Effector memory CD8-positive, alpha-beta T cell (primary cell): ENCODE measurements around the gene WLS.

Source experiments
- ATAC-seq: fragments of 150-1000 bp; cut with Tn5 transposase; replicated peaks from 2 replicates; pipeline ENCODE4 v1.10.0; 2021; ENCODE audit warnings: mild to moderate bottlenecking, moderate library complexity
- DNase-seq, 3 experiments: peaks; one replicate each; pipeline ENCODE4 v3.0.0; 2021
- H3K27ac Mint-ChIP-seq, 2 donors: one replicate each; pipeline ENCODE4 v1.8.0; 2022; ENCODE audit warnings: mild to moderate bottlenecking in 2 of 2, mixed read lengths in 2 of 2, moderate library complexity in 2 of 2
- H3K27me3 Mint-ChIP-seq, 2 donors: one replicate each; pipeline ENCODE4 v1.8.0; 2022; ENCODE audit warnings: mixed read lengths in 2 of 2
- H3K36me3 Mint-ChIP-seq: one replicate; pipeline ENCODE4 v1.8.0; 2022; ENCODE audit warnings: mild to moderate bottlenecking, moderate library complexity, mixed read lengths; ENCODE audit not compliant: insufficient read depth
- H3K4me1 Mint-ChIP-seq, 2 donors: one replicate each; pipeline ENCODE4 v1.8.0; 2022; ENCODE audit warnings: low read depth in 2 of 2, mixed read lengths in 2 of 2
- H3K4me3 Mint-ChIP-seq, 2 donors: one replicate each; pipeline ENCODE4 v1.8.0; 2022; ENCODE audit warnings: mild to moderate bottlenecking in 2 of 2, mixed read lengths in 2 of 2, moderate library complexity in 2 of 2
- H3K9me3 Mint-ChIP-seq, 2 donors: one replicate each; pipeline ENCODE4 v1.8.0; 2022; ENCODE audit warnings: mixed read lengths in 2 of 2

WLS gene

DNA sequence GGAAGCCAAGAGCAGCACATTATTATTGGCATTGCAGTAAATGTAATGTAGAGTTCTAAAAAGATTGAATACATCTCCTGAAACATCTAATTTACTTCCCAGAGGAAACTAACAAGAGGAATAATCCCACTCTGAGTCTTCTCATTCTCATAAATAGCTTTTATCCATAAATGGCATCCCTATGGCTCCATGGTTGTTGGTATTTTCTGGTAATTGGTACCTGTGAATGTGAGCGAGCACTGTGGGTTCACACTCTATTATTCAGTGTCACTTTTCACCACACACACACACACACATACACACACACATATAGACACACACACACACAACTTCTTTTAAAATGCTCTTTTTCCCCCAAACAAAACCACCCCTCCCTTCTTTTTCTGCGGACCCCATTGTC lies 4.7 kb upstream of the WLS start:
- Mint-ChIP-seq H3K27ac (no peak overlapping the region), H3K27me3 (peaks cover 25 to 28% of the 10 kb centered on the region in 2 donors), H3K4me3 (no peak overlapping the region), H3K4me1 (no peaks in the 10 kb centered on the region), H3K9me3 (peaks cover 3 to 6% of the 10 kb centered on the region in 2 donors), H3K36me3 (no peaks in the 10 kb centered on the region)
- ATAC-seq (no peak), DNase-seq (no peak)

DNA sequence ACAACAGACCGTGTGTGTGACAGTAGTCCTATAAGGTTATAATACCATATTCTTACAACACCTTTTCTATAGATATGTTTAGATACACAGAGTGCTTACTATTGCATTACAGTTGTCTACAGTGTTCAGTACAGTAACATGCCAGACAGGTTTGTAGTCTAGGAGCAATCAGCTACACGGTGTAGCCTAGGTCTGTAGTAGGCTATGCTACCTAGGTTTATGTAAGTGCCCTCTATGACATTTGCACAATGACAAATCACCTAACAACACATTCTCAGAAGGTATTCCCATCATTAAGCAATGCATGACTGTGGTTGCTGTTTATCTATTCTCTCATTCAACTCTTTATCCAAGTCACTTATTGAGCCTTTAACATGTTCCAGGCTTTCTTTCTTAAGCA lies 1.8 kb upstream of the WLS start:
- H3K4me1 Mint-ChIP-seq = peaks cover 0 to 3% of the 10 kb centered on the region in 2 donors
- H3K27ac Mint-ChIP-seq = no peak overlapping the region
- peaks cover 3 to 6% of the 10 kb centered on the region in 2 donors for H3K9me3 Mint-ChIP-seq
- H3K36me3 Mint-ChIP-seq = no peaks in the 10 kb centered on the region
- peaks cover 44 to 54% of the 10 kb centered on the region in 2 donors for H3K27me3 Mint-ChIP-seq
- no peak overlapping the region for H3K4me3 Mint-ChIP-seq
- no peak for DNase-seq
- no peak for ATAC-seq

DNA sequence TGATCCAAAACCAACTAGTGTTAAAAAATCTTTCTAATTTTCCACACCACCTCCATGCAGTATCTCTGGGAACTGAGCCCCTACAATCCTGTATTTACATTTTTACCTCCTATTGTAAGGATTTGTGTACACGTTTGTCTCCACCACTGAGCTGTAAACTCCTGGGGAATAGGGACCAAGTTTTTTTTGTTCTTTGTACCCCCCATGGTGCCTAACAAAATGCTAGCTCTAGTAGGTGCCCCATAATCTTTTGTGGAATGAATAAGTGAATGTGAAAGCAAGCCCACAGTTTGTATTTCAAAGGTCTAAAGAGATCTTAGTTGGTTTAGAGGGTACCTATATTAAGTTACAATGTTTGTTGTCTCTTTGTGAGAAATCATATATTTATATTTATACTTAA lies 879 bp upstream of the WLS start:
- peaks cover 3 to 6% of the 10 kb centered on the region in 2 donors for H3K9me3 Mint-ChIP-seq
- H3K36me3 Mint-ChIP-seq = no peaks in the 10 kb centered on the region
- H3K27ac Mint-ChIP-seq = no peak overlapping the region
- no peak for ATAC-seq
- peak overlapping the region in 1 of 2 donors; percentile 12 for H3K4me3 Mint-ChIP-seq
- no peak for DNase-seq
- peaks cover 44 to 54% of the 10 kb centered on the region in 2 donors for H3K27me3 Mint-ChIP-seq
- peaks cover 0 to 3% of the 10 kb centered on the region in 2 donors for H3K4me1 Mint-ChIP-seq

DNA sequence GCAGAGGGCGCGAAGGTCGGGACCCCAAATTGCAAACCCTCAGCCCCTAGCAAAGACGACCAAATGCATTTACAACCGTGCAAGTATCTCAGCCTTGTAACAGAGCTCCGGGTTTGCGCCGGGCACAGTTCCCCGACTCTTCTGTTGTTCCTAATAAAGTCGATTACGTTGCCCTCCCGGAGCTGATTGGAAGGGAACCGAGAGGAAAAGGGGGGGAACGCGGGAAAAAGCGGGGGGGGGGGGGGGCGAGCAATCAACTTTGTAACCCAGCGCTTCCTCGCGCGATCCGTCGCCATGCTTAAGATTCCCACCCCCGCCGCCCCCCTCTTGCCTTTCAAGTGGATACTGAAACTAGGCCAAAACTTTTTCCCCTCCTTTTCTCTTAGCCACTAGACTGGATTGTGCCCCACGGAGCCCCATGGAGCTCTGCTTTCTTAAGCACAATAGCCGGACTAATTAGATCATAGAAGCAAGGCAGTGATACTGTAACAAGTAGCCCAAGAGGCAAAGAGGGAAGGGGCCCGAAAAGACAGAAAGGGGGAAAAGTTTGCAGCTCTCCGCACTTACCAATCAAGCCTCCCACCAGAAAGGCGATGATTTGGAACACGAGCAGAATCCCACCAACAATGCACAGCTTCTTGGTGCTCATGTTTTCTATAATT lies 565 bp downstream of the WLS start:
- Mint-ChIP-seq H3K4me3 (no peak overlapping the region), H3K27ac (no peak overlapping the region), H3K36me3 (no peaks in the 10 kb centered on the region), H3K4me1 (peaks cover 0 to 3% of the 10 kb centered on the region in 2 donors), H3K9me3 (peaks cover 3 to 6% of the 10 kb centered on the region in 2 donors), H3K27me3 (peaks cover 44 to 54% of the 10 kb centered on the region in 2 donors)
- DNase-seq = no peak
- no peak for ATAC-seq

DNA sequence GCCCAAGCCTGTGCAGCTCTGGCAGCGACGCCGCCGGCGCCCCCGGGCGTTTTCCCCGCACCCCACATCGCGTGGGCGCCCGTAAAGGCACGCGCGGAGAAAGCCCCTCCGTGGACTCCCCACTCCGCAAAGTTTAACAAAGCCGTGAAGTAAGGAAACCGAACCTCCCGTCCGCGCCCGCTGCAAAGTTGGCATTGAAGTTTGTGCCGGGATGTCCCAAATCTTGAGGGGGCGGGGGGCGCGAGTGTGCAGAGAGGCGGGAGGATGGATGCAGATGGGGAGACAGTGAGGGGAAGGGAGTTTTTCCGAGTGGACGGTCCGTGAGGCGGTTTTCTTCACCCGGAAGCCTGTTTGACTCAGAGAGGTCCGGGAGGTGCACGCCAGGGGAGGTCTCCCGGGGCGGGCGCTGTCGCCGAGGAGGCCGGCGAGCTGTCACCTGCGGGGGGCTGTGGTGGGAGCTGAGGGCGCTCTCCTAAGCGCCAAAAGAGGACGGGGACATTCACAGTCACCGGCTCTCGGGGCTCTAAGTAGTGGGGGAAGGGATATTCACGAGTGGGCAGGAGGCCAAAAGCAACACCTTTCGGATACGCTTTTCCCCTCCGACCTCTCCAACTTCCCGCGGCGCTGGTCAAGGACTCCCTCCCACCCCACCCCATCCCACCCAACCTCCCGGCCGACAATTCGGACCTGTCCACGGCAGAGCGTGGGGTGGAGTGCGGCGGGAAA lies 1.3 kb downstream of the WLS start:
- Mint-ChIP-seq H3K9me3 (peaks cover 3 to 6% of the 10 kb centered on the region in 2 donors), H3K4me1 (peaks cover 0 to 3% of the 10 kb centered on the region in 2 donors), H3K36me3 (no peaks in the 10 kb centered on the region), H3K27me3 (peaks cover 44 to 54% of the 10 kb centered on the region in 2 donors), H3K4me3 (peak overlapping the region in 1 of 2 donors; percentile 55), H3K27ac (no peak overlapping the region)
- ATAC-seq = no peak
- DNase-seq = no peak

DNA sequence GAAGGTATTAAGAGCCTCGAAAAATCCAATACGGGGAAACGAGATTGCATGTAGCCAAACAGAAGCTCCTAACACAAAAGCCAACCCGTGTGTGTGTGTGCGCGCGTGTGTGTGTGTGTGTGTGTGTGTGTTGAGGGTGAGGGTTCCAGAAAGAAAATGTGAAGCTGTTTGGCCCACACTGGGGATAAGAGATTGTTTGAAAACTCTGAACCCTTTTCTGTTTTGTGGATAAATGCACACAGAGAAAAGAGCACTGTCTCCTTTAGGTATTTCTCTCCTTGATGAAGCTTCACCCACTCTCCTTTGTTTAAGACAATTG lies 1.9 kb downstream of the WLS start:
- Mint-ChIP-seq H3K27ac (no peak overlapping the region), H3K27me3 (peaks cover 44 to 54% of the 10 kb centered on the region in 2 donors), H3K4me3 (no peak overlapping the region), H3K4me1 (peaks cover 0 to 3% of the 10 kb centered on the region in 2 donors), H3K9me3 (peaks cover 3 to 6% of the 10 kb centered on the region in 2 donors), H3K36me3 (no peaks in the 10 kb centered on the region)
- DNase-seq (no peak), ATAC-seq (no peak)

DNA sequence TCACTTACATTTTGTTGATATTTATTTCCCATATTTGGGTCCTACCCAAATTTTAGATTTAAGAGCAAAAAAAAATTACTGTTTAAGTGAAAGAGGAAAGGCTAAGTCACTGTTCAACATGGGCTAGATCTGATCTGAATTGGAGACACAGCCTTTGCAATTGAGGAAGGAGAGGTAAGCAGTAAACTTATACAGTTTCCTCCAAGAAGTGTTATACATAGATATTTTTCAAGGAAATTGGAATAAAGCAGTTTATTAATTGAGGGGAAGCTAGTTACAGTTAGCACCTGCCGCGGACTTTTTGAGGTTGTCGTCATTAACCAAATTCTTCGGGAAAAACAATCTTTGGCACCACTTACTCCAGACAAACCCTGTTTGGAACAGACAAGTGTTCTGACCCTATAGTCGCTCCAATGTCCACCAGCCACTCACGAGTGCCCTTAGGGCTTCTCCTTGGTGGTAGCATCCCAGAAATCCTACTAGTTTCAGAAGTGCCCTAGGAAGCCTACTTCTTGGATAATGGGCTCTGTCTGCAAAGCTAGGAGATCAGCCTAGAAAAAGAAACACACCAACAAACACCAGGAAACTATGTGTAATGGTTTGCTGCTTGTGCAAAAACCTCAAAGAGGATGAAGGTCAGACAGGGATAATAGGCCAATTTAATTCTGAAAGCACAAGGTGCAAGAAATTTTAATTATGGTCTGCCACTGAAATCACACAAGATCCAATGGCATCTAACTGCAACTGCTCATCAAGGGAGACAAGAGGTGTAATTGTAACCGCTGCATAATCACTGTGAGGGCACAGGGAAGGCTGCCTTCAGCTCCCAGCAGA lies 2.5 kb downstream of the WLS start:
- Mint-ChIP-seq H3K27me3 (peaks cover 43 to 54% of the 10 kb centered on the region in 2 donors), H3K27ac (no peak overlapping the region), H3K4me1 (peaks cover 0 to 3% of the 10 kb centered on the region in 2 donors), H3K36me3 (no peaks in the 10 kb centered on the region), H3K4me3 (no peak overlapping the region), H3K9me3 (peaks cover 3 to 6% of the 10 kb centered on the region in 2 donors)
- DNase-seq (no peak), ATAC-seq (no peak)

DNA sequence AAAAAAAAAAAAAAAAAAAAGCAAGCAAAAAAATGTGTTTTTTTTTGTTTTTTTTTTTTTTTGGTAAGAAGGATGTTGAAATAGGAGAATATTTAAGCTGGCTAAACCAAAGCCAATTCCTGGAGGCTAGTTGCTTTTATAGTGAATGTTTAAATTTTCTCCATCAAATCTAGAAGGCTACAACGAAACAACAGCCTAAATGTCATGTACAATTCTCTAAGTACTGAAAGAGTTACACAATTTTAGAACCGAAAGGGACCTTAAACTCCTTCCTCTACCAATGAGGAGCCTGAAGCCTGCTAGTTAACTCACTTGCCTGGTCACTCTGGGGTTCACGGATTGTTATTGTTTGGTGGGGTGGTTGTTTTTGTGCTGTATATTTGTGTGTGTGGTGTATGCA lies 3.5 kb downstream of the WLS start:
- ATAC-seq = no peak
- no peak overlapping the region for H3K4me3 Mint-ChIP-seq

DNA sequence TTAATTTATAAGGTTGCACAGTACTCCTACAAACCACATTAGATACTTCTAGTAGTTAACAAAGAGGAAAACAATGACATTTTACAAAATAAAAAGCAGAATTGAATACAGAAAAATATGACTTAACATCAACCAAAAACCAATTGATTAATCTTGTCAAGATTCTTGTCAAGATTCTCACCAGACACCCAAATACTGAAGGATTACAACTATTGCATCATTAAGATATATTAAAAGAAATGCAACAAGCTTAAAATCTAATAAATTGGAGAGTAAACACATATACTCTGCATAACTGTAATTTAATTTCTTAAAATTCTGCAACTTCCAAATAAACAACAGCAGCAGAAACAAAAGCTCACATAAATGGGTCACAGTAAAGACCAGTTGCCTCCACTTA lies 4.7 kb downstream of the WLS start:
- peaks cover 0 to 3% of the 10 kb centered on the region in 2 donors for H3K4me1 Mint-ChIP-seq
- H3K36me3 Mint-ChIP-seq = no peaks in the 10 kb centered on the region
- H3K4me3 Mint-ChIP-seq = no peak overlapping the region
- DNase-seq = no peak
- no peak overlapping the region for H3K27ac Mint-ChIP-seq
- H3K27me3 Mint-ChIP-seq = peaks cover 21 to 32% of the 10 kb centered on the region in 2 donors
- H3K9me3 Mint-ChIP-seq = no peaks in the 10 kb centered on the region
- ATAC-seq = no peak

More for the DNA sequence above, 3.5 kb downstream of the WLS start:
- H3K4me1 Mint-ChIP-seq = peaks cover 0 to 3% of the 10 kb centered on the region in 2 donors
- H3K9me3 Mint-ChIP-seq = peaks cover 2 to 4% of the 10 kb centered on the region in 2 donors
- no peak for DNase-seq
- peaks cover 33 to 44% of the 10 kb centered on the region in 2 donors for H3K27me3 Mint-ChIP-seq
- H3K27ac Mint-ChIP-seq = no peak overlapping the region
- H3K36me3 Mint-ChIP-seq = no peaks in the 10 kb centered on the region

DNA sequence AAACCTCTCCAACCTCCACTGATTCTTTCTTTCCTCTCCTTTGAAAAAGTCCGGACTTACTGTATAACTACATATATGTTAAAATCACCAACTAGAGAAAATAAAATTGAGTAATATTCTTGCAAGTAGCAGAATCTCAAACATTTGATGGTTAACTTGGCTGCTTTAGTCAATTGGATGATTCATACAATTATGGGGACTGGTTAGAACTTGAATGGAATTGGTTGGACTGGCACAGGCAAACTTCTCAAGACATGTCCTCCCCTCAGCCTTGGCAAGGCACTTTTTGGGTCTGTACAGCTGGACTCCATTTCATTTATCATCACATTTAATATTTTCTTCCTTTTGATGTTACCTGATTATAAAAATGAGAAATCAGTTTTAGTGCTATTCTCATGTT lies 6.5 kb downstream of the WLS start:
- no peak for ATAC-seq
- DNase-seq = no peak
- H3K4me1 Mint-ChIP-seq = peaks cover 0 to 2% of the 10 kb centered on the region in 2 donors

DNA sequence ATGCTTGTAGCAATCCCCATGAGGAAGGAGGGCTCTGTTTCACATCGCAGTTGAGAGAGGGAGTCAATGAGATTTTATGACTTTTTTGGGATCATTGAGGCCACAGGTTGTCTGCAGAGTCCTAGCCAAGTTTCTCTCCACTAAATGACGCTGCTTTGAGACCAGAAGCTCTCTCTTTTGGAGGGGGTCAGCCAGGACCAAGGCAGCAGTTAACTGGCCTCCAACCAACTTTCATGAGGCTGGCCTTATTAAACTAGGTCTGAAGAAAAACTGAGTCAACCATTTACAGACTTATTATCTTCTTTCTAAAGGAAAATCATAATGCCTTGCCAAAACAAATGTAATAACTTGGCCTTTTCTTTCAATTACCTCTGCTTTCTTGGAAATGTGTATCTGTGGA lies 8.6 kb downstream of the WLS start:
- Mint-ChIP-seq H3K4me1 (no peaks in the 10 kb centered on the region), H3K9me3 (no peaks in the 10 kb centered on the region), H3K4me3 (no peak overlapping the region), H3K36me3 (no peaks in the 10 kb centered on the region), H3K27ac (no peak overlapping the region), H3K27me3 (no peaks in the 10 kb centered on the region)
- DNase-seq = no peak
- ATAC-seq = no peak

More for the DNA sequence above, 6.5 kb downstream of the WLS start:
- peaks cover 16 to 17% of the 10 kb centered on the region in 2 donors for H3K27me3 Mint-ChIP-seq
- H3K4me3 Mint-ChIP-seq = no peak overlapping the region
- no peak overlapping the region for H3K27ac Mint-ChIP-seq
- H3K36me3 Mint-ChIP-seq = no peaks in the 10 kb centered on the region
- no peaks in the 10 kb centered on the region for H3K9me3 Mint-ChIP-seq

DNA sequence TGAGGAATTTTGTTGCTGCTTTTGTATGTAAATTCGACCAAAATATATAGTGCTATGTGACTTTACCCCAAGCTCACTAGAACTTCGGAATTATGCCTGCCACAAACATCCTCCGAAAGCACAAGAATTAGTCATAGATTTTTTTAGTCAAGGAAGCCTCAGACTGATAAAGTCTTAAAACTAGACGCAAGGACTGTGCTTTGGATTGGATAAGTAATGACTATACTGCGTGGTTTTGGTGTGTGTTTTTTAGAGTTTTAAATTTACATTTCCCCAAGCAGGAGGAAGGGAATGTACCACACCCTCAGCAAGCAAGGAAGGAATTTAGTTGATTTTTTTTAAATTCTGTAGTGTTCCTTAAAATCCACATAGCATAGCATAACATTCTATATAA lies 10.3 kb downstream of the WLS start:
- DNase-seq = no peak

More for the DNA sequence above, 10.3 kb downstream of the WLS start:
- no peak overlapping the region for H3K27ac Mint-ChIP-seq
- H3K9me3 Mint-ChIP-seq = no peaks in the 10 kb centered on the region
- no peaks in the 10 kb centered on the region for H3K36me3 Mint-ChIP-seq
- H3K27me3 Mint-ChIP-seq = no peaks in the 10 kb centered on the region
- no peak for ATAC-seq
- H3K4me1 Mint-ChIP-seq = no peaks in the 10 kb centered on the region
- H3K4me3 Mint-ChIP-seq = no peak overlapping the region
